Stomach (tissue), 9 donors: ENCODE results near the gene ZDHHC20. TPM values are rescaled to one million over a fixed set of nuclear protein-coding genes. Genes with fewer than 3 reads are reported as not detected.
A peak's percentile ranks its signal among the peaks of the same experiment; 100 is the strongest.

ENCODE experiments used
- DNase-seq, 2 donors: peaks; one replicate each; pipeline versions ENCODE4 v3.0.0 to v3.0.0-alpha.2; 2013 to 2019
- H3K27ac ChIP-seq, 5 donors: fragments of 200-600 bp in 4 of 5; sonication (generic) in 4 of 5; one replicate each; pipeline ENCODE4 v1.5.1; 2013 to 2019; ENCODE audit warnings: mild to moderate bottlenecking in 1 of 5, moderate library complexity in 1 of 5
- H3K27me3 ChIP-seq, 3 donors: fragments of 200-600 bp; sonication (generic); one replicate each; pipeline ENCODE4 v1.5.1; 2017 to 2019; ENCODE audit warnings: mixed run types in 1 of 3
- H3K36me3 ChIP-seq, 4 donors: fragments of 200-600 bp; sonication (generic); 1 replicate in 3 of 4; 2 replicates in 1 of 4; pipeline ENCODE4 v1.5.1; 2016 to 2019
- H3K4me1 ChIP-seq, 4 donors: fragments of 200-600 bp; sonication (generic); one replicate each; pipeline ENCODE4 v1.5.1; 2016 to 2019
- H3K4me3 ChIP-seq, 4 donors: fragments of 200-600 bp; sonication (generic) in 3 of 4; one replicate each; pipeline ENCODE4 v1.5.1; 2016 to 2019; ENCODE audit warnings: mild to moderate bottlenecking in 1 of 4
- H3K9me3 ChIP-seq, 4 donors: fragments of 200-600 bp; sonication (generic); one replicate each; pipeline ENCODE4 v1.5.1; 2016 to 2019
- CTCF ChIP-seq, 7 experiments: fragments of 450-650 bp in 4 of 7; fragments of 200-600 bp in 3 of 7; sonication (generic) in 3 of 7; IDR thresholded peaks; one replicate each; pipeline ENCODE4 v1.5.1; 2016 to 2019; ENCODE audit warnings: antibody characterized with exemption in 7 of 7, control low read depth in 2 of 7, mild to moderate bottlenecking in 1 of 7
- EP300 ChIP-seq: sonication (generic); formaldehyde crosslinking; IDR thresholded peaks from one replicate; pipeline ENCODE4 v1.6.1; 2017; ENCODE audit warnings: antibody characterized with exemption
- POLR2A ChIP-seq, 4 donors: fragments of 450-650 bp; IDR thresholded peaks; one replicate each; pipeline ENCODE4 v1.6.1; 2016; ENCODE audit warnings: antibody characterized with exemption in 4 of 4, control low read depth in 2 of 4, mild to moderate bottlenecking in 1 of 4, moderate library complexity in 1 of 4
- POLR2AphosphoS5 ChIP-seq, 3 donors: sonication (generic); formaldehyde crosslinking; IDR thresholded peaks; one replicate each; pipeline ENCODE4 v1.6.1; 2016; ENCODE audit warnings: antibody characterized with exemption in 3 of 3
- WGBS, 5 donors: extraction: QIAGEN DNeasy Blood & Tissue Kit in 3 of 5; methylation state at CpG; one replicate each; pipeline versions ENCODE4 v1.1.5 to v1.1.7; 2013 to 2018; 5-methylcytosine and 5-hydroxymethylcytosine counted together
- intact Hi-C: fragments of 100-400 bp; cut with DNase I; formaldehyde crosslinking; loops from one replicate; pipeline ENCODE4 v1.15.1; 2023; ENCODE audit warnings: low total_unique reads
- polyA plus RNA-seq, 3 donors: library from polyadenylated mRNA; stranded (reverse); fragments of 200-250 nt; gene quantifications; one replicate each; pipeline ENCODE4 v1.2.3, GENCODE V29; 2013
- total RNA-seq, 5 donors: library from RNA; depleted of rRNA; stranded (reverse); fragments of >200 nt; gene quantifications; one replicate each; pipeline versions ENCODE4 v1.1.0 to v1.2.3, GENCODE V29; 2014 to 2016
- donor health status: healthy with polysubstance abuse.
- donor health status: Bipolar disorder and iron deficiency.
- donor health status: healthy.

Gene ZDHHC20
- total and polyA plus RNA-seq, 8 donors, result 13.9 to 329 (median 37.7) TPM

- no peaks in the 10 kb centered on the region for H3K4me1 ChIP-seq
- no peaks in the 10 kb centered on the region for H3K27me3 ChIP-seq
- H3K4me3 ChIP-seq, result no peak overlapping the region
- H3K36me3 ChIP-seq, result peaks cover 12 to 29% (median 24%) of the 10 kb centered on the region in 4 donors
- no peaks in the 10 kb centered on the region for H3K9me3 ChIP-seq
- DNase-seq, result peak in 1 of 2 donors; percentile 23
- intact Hi-C loops, result no loop called here
- 57 to 68% (median 66%) methylated on average over 7 of the region's 7 CpGs for WGBS, 5 donors
- H3K27ac ChIP-seq, result no peak overlapping the region
- TF ChIP-seq CTCF (IDR thresholded peaks at IDR 0.05) (no peak), POLR2AphosphoS5 (IDR thresholded peaks at IDR 0.05) (no peak), EP300 (no peak), POLR2A (IDR thresholded peaks at IDR 0.05) (no peak)
Measured at GRCh38 chr13:21371011-21371410, 88.1 kb downstream of the ZDHHC20 start.

- no peaks in the 10 kb centered on the region for H3K27me3 ChIP-seq
- H3K4me3 ChIP-seq, result no peak overlapping the region
- no peaks in the 10 kb centered on the region for H3K36me3 ChIP-seq
- no peak overlapping the region for H3K27ac ChIP-seq
- no peaks in the 10 kb centered on the region for H3K4me1 ChIP-seq
- no peak for TF ChIP-seq CTCF (IDR thresholded peaks at IDR 0.05)
- no peak for TF ChIP-seq EP300
- TF ChIP-seq POLR2A (IDR thresholded peaks at IDR 0.05), result no peak
- TF ChIP-seq POLR2AphosphoS5 (IDR thresholded peaks at IDR 0.05), result no peak
- intact Hi-C loops, result no loop called here
- WGBS, 5 donors, result 74 to 78% (median 77%) methylated on average over 4 of the region's 4 CpGs
- peak in 1 of 2 donors; percentile 23 for DNase-seq
- H3K9me3 ChIP-seq, result peaks cover 0 to 4% (median 0%) of the 10 kb centered on the region in 4 donors
Measured at GRCh38 chr13:21365574-21365973, 93.5 kb downstream of the ZDHHC20 start.

GRCh38 chr13:21364916-21365315, 94.2 kb downstream of the ZDHHC20 start:
- Histone ChIP-seq H3K36me3 (no peaks in the 10 kb centered on the region), H3K4me3 (no peak overlapping the region), H3K9me3 (peaks cover 0 to 4% (median 0%) of the 10 kb centered on the region in 4 donors), H3K27ac (no peak overlapping the region), H3K27me3 (no peaks in the 10 kb centered on the region), H3K4me1 (no peaks in the 10 kb centered on the region)
- WGBS, 5 donors, result 76 to 85% (median 81%) methylated on average over 4 of the region's 4 CpGs
- TF ChIP-seq CTCF (IDR thresholded peaks at IDR 0.05) (no peak), POLR2A (IDR thresholded peaks at IDR 0.05) (no peak), EP300 (no peak), POLR2AphosphoS5 (IDR thresholded peaks at IDR 0.05) (no peak)
- intact Hi-C loops, result no loop called here
- DNase-seq, result no peak

- no peaks in the 10 kb centered on the region for H3K27me3 ChIP-seq
- no peaks in the 10 kb centered on the region for H3K36me3 ChIP-seq
- intact Hi-C loops, result no loop called here
- H3K9me3 ChIP-seq, result peaks cover 0 to 4% (median 0%) of the 10 kb centered on the region in 4 donors
- no peaks in the 10 kb centered on the region for H3K4me1 ChIP-seq
- no peak for DNase-seq
- WGBS, 5 donors, result 85 to 91% (median 88%) methylated on average over 6 to 7 of the region's 7 CpGs
- TF ChIP-seq POLR2AphosphoS5 (IDR thresholded peaks at IDR 0.05) (no peak), CTCF (IDR thresholded peaks at IDR 0.05) (no peak), EP300 (no peak), POLR2A (IDR thresholded peaks at IDR 0.05) (no peak)
- no peak overlapping the region for H3K27ac ChIP-seq
- no peak overlapping the region for H3K4me3 ChIP-seq
Measured at GRCh38 chr13:21364357-21364756, 94.7 kb downstream of the ZDHHC20 start.
